ENCODE results near the gene HCK.

Gene HCK

GRCh38 chr20:32062776-32063170 lies 10.7 kb downstream of the HCK start:
- no peak for DNase-seq (ENCODE audit: low read depth)

DNA sequence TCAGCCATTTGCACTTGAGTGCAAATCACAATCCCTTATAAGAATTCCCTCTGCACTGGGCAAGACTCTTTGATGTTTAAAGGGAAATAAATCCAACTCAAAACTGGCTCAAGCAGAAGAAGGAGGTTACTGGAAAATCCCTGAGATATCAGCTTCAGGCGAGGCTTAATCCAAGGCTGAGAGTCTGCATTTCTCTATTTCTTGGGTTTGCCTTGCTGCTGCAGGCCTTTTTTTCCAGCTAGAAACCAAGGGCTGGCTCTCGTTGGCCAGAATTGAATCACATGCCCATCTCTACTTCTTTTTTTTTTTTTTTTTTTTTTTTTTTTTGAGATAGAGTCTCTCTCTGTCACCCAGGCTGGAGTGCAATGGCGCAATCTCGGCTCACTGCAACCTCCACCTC lies 11.7 kb downstream of the HCK start:
- DNase-seq (ENCODE audit: low read depth), result no peak

- DNase-seq (ENCODE audit: low read depth), result no peak
These were observed 12.6 kb downstream of the HCK start for GRCh38 chr20:32064667-32065066.

DNA sequence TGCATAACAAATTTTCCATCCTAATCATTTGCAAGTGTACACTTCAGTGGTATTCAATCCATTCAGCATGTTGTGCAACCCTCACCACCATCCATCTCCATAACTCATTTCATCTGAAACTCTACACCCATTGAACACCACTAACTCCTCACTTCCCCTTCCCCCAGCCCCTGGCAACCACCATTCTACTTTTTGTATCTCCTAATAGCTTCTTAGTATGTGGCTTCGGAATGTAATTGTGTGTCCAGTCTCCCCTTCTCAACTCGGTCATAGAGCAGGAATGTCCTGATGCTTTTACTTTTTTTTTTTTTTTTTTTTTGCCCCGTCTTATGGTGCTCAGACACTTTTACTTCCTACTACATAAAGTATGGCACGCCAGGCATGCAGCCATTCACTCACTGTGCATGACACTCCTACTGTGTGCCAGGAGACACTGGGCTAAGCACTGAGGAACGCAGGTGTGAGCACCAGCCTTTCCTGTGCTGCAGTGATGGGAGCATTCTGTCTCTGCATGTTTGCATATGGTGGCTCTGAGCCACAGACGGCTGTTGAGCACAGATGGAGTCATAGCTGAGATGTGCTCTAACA lies 15.3 kb downstream of the HCK start:
- DNase-seq (ENCODE audit: low read depth), result no peak

DNA sequence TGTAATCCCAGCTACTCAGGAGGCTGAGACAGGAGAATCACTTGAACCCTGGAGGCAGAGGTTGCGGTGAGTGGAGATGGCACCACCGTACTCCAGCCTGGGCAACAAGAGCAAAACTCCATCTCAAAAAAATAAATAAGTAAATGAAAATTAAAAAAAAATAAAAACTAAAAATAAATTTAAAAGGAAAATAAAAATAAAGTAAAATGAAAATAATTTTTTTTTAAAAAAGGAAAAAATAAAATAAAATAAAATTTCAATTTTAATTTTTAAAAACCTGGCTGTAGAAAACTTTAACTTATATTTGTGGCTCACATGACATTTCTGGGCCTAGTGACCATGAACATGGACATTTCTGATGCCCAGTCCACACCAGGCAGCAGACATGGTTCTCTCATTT lies 16.1 kb downstream of the HCK start:
- DNase-seq (ENCODE audit: low read depth), result no peak

- DNase-seq (ENCODE audit: low read depth), result no peak
These were observed 17.7 kb downstream of the HCK start for GRCh38 chr20:32069711-32070110.

- DNase-seq (ENCODE audit: low read depth), result no peak
These were observed 18.2 kb downstream of the HCK start for GRCh38 chr20:32070282-32070681.

GRCh38 chr20:32070690-32071213 lies 18.7 kb downstream of the HCK start:
- DNase-seq (ENCODE audit: low read depth), result no peak

DNA sequence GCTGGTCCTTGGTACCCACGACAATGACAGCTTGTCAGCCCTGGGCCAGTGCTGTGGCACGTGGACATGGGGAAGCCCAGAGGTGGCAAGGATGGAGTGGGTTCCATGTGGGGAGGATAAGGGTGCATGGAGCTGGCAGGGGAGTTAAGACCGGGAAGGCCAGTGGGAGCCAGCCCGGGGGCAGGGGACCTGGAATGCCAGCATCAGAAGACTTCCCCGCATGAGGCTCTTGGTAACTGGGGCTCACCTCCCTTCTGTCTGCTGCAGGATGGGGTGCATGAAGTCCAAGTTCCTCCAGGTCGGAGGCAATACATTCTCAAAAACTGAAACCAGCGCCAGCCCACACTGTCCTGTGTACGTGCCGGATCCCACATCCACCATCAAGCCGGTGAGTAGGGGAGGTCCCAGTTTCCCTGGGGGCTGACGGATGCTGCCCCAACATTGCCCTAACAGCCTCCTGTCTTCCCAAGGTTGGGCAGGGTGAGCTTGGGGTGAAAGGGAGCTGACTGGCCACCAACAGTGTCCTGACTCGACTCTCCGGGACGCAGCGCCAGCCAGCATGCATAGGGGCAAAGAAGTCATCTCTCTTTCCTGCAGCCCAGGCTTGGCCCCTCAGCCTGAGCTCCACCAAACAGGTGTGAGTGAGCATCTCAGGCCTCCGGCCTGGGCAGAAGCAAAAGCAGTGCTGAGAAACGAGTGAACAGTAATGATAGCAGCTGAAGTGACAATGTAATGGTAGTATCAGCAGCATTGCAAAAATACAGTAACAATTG lies 19.5 kb downstream of the HCK start:
- no peak for DNase-seq (ENCODE audit: low read depth)

DNA sequence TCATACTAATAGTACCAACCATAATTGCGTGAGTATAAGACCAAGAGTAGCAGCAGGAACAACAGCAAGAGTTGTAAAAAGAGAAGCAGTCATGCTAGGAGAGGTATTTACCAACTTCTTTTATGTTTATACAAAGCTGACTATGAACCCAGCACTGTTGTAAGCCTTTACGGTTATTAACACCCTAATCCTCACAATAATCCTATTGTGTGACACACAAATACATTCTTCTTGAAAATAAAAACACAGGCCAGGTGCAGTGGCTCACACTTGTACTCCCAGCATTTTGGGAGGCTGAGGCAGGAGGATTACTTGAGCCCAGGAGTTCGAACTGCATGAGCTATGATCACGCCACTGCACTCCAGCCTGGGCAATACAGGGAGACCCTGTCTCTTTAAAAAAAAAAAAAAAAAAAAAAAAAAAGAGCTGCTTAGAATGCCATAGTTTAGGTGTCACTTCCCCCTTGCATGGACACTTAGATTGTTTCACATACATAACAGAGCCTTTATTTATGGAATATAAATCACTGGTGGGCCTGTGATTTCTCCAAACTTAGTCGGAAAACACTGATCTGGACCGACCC lies 20.2 kb downstream of the HCK start:
- DNase-seq (ENCODE audit: low read depth), result no peak

DNA sequence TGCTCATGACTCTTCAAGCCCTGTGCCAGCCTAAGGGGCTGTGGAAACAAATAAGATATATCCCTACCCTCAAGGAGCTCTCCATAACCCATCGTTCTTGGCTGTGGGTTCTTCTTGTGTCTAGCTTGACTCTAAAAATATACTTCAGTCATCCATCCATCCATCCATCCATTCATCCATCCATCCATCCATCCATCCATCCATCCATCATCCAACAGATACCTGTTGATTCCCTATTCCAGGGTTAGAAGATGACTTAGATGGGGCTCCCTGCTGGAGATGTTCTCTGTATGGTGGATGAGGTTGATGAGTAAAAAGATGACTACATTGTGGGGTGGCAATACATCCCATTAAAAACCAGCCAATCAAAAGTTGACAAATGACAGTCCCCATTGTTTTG lies 23.5 kb downstream of the HCK start:
- DNase-seq (ENCODE audit: low read depth), result no peak

DNA sequence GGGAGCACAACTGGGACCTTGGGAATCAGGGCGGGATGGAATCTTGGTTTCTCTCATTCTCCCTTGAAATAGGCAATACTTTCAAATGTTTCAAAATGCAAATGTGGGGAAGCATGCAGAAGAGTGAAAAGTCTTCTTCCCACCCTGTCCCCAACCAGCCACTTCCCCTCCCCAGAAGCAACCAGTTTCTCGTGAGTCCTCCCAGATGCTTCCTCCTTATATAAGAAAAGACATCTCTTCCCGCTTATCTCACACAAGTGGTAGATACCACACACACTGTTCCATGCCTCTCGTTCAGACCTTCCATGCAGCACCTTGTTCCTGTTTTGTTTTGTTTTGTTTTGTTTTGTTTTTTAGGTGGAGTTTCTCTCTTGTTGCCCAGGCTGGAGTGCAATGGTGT lies 25.1 kb downstream of the HCK start:
- DNase-seq (ENCODE audit: low read depth), result no peak

- DNase-seq (ENCODE audit: low read depth), result no peak
These were observed 26.3 kb downstream of the HCK start for GRCh38 chr20:32078322-32078721.

GRCh38 chr20:32078791-32079190 lies 26.7 kb downstream of the HCK start:
- no peak for DNase-seq (ENCODE audit: low read depth)

- no peak for DNase-seq (ENCODE audit: low read depth)
These were observed 27.6 kb downstream of the HCK start for GRCh38 chr20:32079655-32080109.

- DNase-seq (ENCODE audit: low read depth), result no peak
These were observed 28.7 kb downstream of the HCK start for GRCh38 chr20:32080783-32081182.

DNA sequence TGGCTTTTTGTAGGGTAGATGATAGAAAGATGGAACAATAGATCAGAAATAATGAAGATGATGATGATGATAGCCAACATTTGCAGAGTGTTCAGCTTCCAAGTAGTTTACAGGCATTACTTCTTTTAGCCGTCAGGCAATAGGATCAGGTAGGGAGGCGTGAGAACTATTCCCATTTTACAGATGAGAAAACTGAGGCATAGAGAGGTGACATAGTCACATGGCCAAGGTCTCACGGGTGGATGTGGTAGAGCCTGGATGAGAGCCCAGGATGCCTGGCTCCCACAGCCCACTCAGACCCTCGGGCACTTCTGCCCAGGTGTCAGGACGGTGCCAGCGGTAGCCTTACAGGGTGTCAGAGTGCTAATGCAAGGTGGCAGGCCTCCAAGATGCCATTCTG lies 31.4 kb downstream of the HCK start:
- no peak for DNase-seq (ENCODE audit: low read depth)

DNA sequence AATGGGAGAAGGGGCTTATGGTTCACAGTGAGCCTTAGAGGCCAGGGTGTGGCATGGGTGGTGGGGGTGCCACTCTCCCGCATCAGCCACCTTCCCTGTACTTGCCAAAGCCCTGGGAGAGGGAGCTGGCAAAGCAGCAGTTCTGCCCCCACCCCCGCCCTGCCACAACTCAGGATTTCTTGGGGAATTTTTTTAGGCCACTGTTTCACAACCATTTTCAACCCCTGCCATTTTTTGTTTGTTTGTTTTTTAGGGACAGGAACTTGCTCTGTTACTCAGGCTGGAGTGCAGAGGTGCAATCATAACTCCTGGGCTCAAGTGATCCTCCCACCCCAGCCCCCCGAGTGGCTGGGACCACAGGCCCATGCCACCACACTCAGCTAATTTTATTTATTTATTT lies 35.0 kb downstream of the HCK start:
- DNase-seq (ENCODE audit: low read depth), result no peak

- DNase-seq (ENCODE audit: low read depth), result no peak
These were observed 36.7 kb downstream of the HCK start for GRCh38 chr20:32088759-32089158.

DNA sequence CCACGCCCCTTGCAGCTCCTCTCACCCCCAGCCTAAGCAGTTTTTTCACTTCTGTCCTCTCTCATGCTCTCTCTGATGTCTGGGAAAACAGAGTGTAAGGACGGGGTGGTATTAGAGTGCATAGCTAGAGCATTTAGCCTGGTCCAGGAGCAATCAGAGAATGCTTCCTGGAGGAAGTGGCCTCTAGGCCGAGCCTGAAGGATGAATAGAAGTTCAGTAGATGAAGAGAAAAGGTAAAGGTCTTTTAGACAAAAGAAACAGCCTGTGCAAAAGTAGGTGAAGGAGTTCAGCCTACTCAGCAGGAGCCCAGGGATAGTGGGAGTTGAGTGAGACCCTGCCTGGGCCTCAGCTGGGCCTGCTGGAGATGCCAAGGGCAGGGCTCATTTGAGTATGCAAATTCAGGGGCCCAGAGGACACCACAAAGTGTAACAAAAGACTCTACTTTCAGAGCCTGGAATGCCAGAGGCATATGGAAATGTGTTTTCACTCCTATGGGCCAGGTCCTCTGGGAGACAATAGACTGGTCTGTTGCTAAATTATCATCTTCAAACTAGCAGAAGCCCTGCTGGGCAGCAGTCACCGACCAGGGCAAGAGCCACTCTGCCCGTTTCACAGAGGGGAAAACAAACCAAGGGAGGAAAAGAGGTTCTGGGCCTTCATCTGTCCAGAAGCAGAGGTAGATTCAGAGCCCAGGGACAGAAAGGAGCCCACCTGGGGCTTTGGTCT lies 37.8 kb downstream of the HCK start:
- DNase-seq (ENCODE audit: low read depth), result no peak

DNA sequence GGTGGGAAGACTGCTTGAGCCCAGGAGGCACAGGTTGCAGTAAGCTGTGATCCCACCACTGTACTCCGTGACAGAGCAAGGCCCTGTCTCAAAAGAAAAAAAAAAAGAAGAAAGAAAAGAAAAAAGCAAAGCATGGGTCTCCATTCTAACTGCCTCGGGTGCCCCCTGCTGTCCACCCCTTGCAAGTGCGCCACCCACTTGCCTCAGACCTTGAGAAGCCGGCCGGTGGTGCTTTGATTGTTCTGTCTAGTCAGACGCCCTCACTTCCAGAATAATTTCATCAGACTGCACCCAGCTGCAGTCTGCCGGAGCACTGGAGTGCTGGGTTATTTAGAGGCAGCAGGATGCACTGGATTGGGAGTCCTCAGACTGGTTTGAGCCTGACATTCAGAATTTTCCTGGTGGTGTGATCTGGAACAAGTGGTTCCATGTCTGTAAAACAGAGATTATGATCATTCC lies 39.9 kb downstream of the HCK start:
- peak; percentile 43 for DNase-seq (ENCODE audit: low read depth)

GRCh38 chr20:32098786-32099185 lies 46.7 kb downstream of the HCK start:
- no peak for DNase-seq (ENCODE audit: low read depth)

Data from stimulated activated CD8-positive, alpha-beta memory T cell treated with anti-CD3 and anti-CD28 coated beads, Interleukin-15, amount 100 ng/mL, for 24 hours (primary cell).